CD4-positive, alpha-beta T cell treated with Interleukin-6 at 100 ng/mL for 8 hours (primary cell): Measurements from ENCODE around the gene MAB21L4.

Source experiments
- DNase-seq: peaks from one replicate; pipeline ENCODE4 v3.0.0-alpha.2; 2020; ENCODE audit warnings: mixed read lengths, low spot score

Gene MAB21L4

GRCh38 chr2:240877460-240878340 is 18.3 kb downstream of the MAB21L4 start:
- DNase-seq, result no peak

- no peak for DNase-seq
These were observed 19.3 kb downstream of the MAB21L4 start for GRCh38 chr2:240876475-240877251.

DNA sequence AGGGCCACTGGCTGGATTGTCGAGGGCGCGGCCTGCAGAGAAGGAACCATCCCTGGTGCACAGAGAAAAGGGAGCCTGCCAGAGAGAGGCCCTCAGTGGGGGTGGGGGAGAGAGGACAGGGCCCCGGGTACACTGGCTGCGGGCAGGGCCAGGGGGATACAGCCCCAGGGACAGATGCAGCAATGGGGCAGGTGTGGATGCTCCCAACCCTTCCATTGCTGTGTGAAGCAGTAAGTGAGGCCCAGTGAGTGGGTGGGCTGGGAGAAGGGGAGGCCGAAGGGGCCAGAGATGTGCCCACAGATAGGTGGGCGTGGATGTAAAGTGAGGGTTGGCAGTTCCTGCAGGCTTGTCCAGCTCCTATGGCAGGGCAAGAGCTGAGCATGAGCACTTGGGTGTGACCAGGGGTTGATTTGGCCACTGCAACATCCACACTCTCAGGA is 19.9 kb downstream of the MAB21L4 start:
- no peak for DNase-seq

DNA sequence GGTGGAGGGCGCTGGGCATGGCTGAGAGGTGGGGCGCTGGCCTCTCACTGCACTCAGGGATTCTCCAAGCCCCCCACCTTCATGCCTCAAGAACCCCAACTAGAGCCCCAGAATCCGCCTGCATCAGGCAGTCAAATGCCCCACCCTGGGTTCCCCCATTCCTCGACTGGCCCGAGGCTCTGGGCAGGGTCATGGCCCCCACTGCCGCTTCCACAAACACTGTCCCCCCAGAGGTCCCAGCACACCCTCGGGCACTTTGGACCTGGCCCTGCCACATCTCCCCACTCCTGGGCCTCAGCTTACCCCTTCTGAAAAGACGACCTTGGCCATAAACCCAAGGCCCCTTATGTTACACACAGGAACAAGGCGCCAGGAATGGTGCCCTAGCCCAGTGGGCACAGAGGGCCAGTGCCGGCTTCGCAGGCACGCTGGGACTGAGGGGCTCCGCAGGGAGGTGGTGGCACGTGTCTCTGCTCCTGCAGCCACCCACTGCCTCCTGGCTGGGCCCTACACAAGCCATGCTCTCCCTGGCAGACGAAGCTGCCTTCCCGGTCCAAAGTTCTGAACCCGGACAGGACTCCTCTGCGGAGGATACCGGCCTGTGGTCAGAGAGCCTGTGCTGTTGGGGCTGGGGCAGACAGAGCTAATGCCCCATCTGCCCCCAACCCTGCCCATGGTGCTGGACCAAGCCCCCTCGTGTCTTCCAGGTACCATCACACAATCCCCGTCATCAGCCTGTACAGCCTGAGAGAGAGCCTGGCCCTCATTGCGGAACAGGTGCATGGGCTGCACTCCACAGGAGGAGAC is 20.5 kb downstream of the MAB21L4 start:
- DNase-seq, result no peak

DNA sequence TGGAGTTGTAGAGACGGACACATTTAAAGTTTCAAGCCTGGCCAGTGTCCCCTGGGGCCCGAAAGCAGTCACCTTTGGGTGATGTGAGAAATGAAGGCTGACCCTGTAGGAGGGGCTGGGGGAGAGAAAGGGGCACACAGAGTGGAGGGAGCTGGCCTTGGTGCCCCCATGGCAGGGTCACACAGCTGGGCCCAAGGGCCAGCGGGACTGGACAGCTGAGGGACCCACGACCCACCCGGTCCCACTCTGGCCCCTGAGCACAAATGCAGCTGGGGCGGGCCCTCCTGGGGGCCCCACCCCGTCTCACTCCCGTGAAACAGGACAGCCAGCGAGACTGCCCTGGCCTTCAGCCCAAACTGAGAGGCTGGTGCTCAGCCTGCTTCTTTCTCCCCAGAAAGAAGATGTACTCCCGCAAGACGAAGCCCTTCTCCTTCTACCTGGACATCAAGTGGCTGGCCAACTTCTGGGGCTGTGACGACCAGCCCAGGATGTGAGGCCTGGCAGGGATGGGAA is 21.2 kb downstream of the MAB21L4 start:
- no peak for DNase-seq

DNA sequence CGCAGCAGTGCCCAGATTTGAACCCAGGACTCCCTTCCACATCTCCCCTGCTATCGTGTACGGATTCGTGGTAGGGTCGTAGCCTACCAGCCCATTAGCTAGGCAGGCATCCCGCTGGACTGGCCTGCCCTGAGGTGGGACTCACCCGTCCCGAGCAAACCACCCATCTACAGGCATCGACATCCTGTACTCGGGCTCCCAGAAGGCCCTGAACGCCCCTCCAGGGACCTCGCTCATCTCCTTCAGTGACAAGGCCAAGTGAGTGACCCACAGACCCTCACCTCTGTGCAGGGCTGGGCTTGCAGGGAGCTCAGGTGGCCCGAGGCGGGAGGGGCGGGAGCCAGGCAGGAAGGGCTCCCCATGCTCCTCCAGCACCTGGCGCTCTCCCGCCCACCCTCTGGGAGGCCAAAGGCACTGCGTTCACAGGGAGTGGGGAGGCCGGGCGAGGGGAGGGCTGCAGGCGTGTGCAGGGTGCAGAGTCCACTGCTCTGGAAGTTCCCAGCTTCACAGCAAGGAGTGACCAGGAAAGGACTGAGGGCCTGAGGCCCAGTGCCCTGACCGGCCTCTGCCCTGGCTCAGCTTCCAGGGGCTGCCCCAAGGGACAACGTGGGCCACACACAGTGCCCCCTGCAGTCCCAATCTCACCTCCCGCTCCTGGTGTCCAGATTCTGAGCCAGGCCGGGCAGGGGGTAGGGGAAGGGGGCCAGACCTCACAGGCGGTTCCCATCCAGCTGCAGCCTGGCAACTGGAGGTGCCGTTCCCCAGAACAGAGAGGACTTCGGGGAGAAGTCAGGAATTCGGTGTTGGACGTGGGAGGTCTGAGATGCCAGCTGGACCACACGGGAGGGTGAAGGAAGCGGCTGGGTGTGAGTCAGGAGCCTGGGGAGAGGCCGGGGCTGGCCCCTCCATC is 21.9 kb downstream of the MAB21L4 start:
- no peak for DNase-seq

DNA sequence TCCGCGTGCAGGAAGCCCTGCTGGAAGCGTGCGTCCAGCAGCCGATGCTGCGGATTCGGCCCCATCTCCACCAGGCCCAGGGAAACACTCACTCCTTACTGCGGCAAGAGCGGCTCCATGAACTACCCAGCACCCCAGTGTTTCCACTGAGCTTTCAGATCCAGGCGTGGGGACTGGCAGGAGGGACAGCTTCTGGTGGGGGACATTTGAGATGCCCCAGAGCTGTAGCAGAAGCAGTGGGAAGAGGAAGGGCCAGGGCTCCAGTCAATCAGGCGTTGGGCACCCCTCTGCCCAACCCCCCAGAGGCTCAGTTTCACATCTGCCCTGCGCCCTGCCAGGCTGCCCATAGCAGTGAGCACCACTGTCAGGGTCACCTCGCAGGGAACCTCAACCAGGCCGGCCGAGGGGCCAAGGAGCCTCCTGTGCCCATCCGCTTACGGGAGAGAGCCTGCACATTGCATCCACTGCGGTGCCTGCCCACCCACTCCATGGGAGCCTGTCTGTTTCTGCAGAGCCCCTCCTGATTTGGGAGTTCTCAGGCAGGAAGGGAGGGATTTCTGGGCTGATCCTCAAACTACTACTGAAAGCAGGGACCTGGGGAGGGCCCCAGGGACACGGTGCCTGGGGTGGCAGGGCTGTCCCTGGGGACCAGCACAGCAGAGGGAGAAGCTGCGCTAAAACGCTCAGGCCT is 22.7 kb downstream of the MAB21L4 start:
- no peak for DNase-seq

DNA sequence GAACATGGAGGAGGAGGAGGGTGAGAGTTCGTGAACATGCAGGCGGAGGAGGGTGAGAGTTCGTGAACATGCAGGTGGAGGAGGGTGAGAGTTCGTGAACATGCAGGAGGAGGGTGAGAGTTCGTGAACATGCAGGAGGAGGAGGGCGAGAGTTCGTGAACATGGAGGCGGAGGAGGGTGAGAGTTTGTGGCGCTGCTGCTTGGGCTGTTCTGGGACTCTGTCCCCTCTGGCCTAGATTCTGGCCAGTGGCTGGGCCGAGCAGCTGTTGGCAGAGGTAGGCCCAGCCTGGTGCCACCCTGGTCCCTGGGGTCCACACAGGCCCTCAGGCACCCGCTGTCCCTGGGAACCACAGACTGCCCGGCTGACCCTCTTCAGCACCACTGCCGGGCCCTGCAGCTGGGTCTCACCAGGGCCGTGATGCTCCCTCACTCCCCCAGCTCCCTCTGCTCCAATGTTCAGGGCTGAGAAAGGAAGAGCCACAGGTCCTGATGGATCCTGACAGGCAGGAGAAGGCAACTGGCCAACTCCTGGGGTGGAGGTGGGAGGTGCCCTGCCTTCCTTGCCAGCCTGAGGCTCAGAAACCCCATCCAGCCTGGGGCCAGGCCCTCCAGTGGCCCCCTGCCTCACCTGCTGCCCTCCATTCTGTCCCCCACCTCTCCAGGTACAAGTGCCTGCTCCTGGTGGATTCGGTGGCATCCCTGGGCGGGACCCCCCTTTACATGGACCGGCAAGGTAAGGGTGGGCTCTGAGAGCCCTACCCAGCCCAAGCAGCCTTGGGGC is 23.4 kb downstream of the MAB21L4 start:
- no peak for DNase-seq

DNA sequence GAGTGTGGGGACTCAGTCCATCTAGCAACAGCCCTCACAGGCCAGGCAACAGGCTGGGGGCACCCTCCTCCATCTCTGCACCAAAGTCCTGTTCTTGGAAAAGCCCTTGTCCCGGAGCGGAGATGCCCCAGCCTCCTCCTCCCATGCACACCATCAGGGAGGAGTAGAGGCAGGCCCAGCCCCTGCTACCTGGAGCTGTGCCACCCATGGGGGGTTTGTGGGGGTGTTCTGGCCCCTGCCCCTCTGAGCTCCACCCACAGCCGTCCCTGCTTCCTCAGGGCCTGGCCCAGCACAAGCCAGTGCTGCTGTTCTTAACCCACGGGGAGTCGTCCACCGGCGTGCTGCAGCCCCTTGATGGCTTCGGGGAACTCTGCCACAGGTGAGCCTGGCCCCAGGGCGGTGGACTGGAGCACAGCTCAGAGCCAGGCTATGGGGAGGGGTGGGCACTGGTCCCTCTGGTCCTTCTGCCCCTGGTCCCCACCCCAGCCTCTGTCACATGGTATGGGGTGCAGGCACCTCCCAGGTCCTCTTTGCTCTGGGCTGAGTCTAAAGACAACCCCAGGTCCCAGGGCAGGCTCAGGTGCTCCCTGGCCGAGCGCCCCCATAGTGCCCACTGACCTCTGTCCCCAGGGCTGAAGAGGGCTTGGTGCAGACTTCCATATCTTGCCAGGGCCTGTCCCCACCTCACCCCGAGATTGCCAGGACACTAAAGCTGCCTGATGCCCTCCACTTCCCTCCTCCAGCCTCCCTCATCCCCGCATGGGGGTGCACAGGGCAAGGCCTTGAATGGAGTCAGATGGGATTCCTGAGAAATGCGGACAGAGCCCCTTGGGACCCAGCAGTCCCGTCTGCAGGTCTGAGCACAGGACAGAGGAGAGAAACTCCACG is 24.6 kb downstream of the MAB21L4 start:
- no peak for DNase-seq

DNA sequence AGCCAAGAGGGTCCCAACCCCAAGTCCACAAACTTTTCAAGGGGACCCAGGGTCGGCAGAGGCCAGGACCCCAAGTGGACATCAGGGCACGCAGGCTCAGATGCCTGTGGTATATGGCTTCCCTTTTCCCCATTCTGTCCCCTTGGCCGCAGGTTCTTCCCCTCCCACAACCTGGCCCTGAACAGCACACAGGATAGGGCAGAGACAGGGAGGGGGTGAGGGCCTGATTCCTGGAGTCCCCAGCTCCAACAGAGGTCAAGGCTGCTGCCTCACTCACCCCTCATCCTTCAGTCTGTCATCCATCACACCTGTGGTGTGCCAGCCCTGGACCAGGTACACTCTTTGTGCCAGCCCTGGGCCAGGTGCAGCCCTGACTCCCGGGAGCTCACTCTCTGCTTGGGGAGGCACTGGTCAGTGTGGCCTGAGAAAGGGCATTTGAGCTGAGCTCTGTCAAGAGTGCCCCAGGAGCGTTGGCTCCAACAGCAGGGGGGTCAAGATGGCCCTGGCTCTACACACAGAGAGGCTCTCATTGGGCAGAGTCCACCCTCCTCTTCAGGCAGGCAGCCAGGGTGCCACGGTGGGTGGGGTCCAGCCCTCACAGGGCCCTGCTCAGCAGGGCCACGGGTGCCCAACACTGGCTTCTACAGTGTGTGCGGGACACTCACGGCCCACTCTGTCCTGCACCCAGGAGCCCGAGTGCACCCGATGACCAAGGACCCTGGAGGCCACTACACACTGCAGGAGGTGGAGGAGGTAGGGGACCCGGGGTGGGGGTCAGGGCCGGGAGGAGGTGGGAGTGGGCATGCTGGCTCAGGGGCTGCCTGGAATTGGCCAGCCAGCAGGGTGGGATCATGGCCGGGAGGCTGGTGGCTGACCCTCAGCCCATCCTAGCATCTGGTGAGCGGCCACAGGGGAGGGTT is 25.7 kb downstream of the MAB21L4 start:
- DNase-seq, result no peak

DNA sequence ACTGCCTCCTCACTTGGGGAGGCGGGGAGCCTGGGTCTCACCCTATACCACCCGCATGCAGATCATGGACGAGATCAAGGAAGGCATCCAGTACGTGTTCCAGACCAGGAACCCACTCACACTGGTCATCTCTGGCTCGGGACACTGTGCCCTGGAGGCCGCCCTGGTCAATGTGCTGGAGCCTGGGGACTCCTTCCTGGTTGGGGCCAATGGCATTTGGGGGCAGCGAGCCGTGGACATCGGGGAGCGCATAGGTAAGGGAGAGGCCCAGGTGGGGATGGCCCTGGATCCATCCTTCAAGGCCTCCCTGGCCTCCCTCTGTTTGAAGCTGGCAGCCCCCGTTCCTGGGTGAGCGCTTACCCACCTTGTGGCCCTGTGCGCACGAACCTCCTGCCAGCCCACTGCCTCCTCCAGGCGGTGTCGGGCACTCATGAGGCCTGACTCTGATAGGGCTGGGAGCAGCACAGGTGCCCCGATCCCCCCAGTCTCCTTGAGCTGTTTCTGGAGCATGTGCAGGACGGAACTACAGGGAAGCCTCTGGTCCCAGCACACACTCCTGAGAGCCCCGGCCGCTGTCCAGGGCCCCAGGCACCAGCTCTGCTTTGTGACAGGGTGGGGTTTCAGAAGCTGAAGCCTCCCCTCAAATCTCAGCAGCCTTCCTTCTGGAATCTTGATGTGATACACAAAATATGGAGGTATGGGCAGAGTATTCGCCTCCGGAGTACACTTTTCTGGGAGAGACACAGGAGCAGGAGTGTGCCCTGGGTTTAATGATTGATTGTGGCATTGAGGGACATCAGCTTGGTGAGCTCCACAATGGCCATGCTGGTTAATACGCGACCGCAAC is 26.6 kb downstream of the MAB21L4 start:
- DNase-seq, result no peak

DNA sequence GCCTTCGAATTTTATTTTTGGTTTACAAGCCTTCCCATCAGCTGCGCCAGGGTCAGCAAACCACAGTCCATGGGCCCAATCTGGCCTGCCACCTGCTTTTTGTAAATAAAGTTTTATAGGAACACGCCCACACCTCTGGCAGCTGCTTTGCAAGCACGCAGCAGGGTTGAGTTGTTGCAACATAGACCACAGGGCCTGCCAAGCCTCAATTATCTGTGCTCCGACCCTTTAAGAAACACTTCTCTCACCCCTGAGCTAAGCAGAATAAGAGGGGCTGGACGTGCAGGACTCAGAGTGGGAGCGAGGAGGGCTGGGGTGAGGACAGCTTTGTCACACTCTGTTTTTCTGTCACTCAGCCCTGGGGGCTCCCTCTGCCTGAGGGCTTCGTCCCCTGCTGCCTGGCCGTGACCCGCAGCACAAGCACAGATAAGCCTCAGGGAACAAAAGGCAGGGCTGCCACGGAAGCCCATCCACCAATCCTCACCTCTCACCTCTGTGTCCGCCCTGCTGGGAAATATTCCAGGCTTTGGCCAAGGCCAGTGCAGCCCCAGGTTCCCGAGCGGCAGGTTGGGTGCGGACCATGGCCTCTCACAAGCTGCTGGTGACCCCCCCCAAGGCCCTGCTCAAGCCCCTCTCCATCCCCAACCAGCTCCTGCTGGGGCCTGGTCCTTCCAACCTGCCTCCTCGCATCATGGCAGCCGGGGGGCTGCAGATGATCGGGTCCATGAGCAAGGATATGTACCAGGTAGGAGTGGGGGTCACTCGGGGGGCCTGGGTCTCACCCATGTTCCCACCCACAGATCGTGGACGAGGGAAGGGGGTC is 27.5 kb downstream of the MAB21L4 start, which contains the start of gene AGXT:
TSS of gene AGXT (plus strand) at position 539 of the 823 bp plus-strand sequence. CDS start at position 581, 42 bp downstream.
- no peak for DNase-seq

GRCh38 chr2:240865391-240865790 is 30.6 kb downstream of the MAB21L4 start:
- no peak for DNase-seq

- no peak for DNase-seq
These were observed 31.5 kb downstream of the MAB21L4 start for GRCh38 chr2:240864475-240864874.

DNA sequence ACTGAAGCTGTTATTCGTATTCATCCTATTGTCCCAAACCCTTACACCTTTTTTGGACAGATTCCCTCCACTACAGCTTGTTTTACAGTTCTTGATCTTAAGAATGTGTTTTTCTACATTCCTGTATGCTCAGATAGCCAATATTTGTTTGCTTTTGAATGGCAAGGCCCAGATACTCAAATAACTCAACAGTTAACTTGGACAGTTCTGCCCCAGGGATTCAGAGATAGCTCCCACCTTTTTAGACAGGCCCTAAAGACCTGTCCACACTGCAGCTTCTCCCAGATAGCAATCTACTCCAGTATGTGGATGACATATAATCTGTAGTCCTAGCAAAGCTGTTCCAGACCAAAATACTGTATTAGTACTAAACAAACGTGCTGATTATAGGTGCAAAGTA is 34.4 kb downstream of the MAB21L4 start:
- DNase-seq, result no peak
